HG03108 (cell line): Measurements from ENCODE around the gene PLS3.
A peak's percentile ranks its signal among the peaks of the same experiment; 100 is the strongest.
"Not testable (repeated sequence)": the region's sequence is repeated elsewhere in the genome, so short reads cannot be mapped to it uniquely, and the experiment has no call there.

Experiments used
- ATAC-seq: cut with Tn5 transposase; IDR thresholded peaks from one replicate; pipeline ENCODE4 v1.9.1; 2021; ENCODE audit warnings: moderate library complexity; ENCODE audit not compliant: unreplicated experiment

Gene PLS3

GRCh38 chrX:115602729-115603389, 41.9 kb downstream of the PLS3 start:
- no peak for ATAC-seq

DNA sequence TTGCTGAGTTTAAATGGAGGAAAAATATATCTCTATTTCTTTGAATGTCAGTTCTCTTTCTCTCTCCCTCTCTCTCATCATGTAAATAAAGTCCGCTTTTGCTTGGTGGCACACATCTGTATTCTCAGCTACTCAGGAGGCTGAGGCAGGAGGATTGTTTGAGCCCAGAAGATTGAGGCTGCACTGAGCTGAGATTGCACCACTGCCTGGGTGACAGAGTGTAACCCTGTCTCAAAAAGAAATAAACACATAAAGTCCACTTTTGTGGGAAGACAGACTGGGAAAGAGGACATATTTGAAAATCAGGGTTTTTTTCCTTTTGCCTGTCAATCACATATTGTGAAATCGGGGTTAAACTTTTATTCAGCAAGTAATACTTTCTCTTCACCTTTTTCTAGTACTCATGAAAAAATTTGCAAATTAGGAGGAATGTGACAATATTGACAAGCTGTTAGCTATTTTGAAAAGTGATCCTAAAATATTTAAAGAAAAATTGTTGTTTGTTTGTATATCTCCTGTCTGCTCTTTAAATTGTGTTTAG, 42.6 kb downstream of the PLS3 start:
- no peak for ATAC-seq

- ATAC-seq, result no peak
Observed at GRCh38 chrX:115606861-115607260, 45.9 kb downstream of the PLS3 start.

- ATAC-seq, result no peak
Observed at GRCh38 chrX:115609621-115610020, 48.6 kb downstream of the PLS3 start.

DNA sequence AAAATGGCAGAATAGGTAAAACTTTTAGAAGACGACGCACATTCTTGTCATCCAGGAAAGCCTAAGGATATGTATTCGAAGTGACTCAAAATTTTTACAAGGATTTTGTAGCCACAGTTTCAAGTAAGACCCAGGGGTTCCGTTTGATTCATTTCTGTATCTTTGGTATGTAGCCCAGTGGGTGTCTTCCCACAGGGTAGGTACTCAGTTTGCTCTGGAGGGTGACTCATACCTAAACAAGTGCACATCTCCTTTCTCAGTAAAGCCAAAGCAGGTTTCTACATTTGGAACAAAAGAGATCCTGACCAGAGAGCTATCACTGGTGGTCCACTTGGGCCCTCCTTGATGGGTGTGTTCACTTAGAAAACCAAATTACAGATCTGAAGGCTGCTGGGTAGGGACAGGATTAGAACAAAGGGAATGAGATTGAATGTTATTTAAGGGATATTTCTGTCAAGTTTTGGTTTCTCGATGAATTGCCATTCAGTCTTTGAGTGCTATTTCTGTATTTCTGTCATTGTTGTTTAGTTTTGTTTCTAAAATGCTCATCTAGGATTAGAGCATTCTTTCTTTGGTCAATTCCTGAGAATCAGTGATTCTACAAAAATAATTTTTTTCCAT, 56.1 kb downstream of the PLS3 start:
- ATAC-seq, result peak; percentile 91

DNA sequence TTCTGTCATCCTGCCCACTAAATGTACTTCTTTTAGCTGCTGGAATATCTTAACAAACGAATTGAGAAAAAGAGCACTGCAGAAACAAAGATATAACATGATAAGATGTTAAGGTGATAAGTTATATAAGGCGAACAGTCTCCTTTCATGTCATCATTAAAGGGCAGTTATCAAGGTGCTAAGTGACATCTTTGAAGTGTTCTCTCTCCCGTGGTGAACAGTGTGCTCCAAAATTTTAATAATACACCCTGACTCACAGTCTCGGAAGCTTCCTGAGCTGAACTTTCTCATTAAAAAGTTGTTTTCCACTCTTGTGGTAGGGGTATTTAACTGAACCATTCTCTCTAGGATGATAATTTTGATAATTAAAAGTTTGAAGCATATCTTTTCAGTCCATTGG, 61.6 kb downstream of the PLS3 start:
- no peak for ATAC-seq

DNA sequence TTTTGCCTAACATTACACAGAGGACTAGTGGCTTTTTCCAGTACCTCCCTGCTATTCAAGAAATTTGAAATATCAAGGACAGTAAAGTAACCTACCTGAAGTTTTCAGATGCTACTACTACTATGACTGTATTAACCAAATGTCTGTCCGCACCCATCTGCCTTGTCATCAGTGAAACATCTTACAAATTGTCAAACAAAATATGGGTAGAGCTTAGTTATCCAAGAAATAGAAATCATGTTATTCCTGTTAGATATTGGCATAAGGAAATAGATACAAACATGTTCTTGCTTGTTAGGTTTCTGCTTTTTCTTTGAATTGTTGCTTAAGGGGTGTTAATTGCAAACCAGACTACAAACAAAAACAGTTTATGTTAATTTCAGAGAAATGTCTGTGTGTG, 63.9 kb downstream of the PLS3 start:
- no peak for ATAC-seq

GRCh38 chrX:115625572-115626301, 64.8 kb downstream of the PLS3 start:
- no peak for ATAC-seq

DNA sequence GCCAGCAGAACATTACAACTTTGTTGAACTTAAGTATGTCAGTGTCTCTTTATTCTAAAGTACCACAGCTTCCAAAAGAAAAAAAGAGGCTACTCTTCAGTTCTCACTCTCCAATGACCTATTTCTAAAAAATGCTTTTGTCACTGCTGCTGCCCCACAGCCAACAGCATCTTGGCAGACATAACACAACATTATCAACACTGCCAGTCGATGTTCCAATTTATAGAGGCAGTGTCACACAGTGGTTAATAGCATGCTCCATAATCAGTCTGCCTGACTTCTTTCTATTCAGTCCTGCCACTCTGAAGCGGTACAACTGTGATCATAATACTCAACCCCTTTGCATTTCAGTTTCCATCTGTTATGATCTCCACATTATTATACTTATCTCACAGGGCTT, 69.2 kb downstream of the PLS3 start:
- ATAC-seq, result no peak

DNA sequence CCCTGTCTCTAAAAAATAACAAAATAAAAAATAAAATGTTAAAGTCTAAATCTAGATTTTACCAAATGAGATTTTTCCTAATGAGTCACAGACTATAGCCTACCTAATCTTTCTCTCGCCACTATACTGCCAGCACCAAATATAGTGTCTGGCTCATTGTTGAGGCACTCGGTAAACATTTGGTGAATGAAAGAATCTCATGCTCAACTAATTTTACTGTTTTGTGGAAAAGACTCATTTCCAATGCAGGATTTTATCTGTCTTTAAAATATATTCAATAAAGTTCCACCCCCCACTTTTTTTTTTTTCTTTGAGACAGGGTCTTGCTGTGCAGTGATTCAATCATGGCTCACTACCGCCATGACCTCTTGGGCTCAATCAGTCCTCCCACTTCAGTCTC, 71.5 kb downstream of the PLS3 start:
- ATAC-seq, result no peak

GRCh38 chrX:115633397-115633796, 72.4 kb downstream of the PLS3 start:
- not testable (repeated sequence) for ATAC-seq

DNA sequence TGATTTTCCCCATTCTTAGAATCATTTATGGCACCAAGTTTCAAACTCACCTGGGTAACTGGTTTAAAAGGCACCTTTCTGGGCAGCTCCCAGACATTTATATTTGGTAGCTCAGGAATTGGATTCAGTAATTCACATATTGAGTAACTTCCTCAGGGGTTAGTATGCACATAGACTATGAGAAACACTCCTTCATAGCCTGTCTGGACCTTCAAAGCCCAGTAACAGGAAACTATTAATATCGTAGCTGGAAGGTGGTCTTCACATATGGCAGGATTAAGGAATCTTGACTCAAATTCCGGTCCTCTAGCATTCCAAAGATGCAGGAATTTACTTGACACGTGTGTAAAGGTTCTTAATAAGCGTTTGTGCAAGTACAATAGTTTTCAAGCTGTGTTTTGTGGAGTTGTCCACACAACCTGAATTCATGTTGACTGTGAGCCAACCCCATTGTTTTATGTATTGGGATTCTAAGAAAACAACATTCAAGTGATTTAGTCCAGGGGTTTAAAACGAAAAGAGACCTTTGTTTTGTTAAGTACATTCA, 78.4 kb downstream of the PLS3 start:
- ATAC-seq, result no peak

DNA sequence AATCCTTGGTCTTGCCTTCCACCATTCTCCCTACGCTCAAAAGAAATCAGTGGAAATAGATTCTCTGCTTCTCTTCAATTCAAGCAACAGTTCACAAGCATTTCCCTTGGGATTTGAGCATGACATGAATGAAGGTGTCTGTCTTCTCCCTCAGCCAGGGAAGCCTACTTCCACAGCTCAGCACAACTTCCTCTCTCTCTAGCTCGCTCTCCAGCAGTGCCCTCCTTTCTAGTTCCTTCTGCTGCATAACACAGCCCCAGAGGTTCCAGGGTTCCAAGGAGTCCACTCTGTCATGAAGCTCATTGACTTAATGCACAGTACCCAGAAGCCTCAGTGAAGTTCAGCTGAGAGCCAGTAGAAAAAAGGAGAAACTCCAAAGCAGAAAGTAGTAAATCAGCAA, 81.3 kb downstream of the PLS3 start:
- ATAC-seq, result no peak

DNA sequence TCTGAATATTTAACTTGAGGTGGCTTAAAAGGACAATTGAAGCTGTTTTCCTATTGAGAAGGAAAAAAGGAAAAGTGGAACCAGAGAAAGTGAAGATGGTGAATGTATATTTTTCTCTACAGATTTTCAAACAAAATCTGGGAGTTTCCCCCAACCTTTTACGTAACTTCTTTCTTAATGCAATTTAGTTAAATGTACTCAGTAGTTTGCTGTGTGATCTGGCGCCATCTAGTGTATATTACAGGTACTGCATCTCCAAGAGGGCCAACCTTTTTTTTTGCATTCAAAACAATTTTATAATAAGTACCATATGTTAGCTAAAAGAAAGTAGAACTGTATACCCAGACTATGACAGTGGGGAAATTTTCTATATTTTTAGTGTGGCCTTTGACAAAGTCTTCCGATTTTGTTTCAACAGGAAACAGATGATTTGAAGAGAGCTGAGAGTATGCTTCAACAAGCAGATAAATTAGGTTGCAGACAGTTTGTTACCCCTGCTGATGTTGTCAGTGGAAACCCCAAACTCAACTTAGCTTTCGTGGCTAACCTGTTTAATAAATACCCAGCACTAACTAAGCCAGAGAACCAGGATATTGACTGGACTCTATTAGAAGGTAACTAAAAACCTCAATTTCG, 82.0 kb downstream of the PLS3 start:
- ATAC-seq, result no peak

DNA sequence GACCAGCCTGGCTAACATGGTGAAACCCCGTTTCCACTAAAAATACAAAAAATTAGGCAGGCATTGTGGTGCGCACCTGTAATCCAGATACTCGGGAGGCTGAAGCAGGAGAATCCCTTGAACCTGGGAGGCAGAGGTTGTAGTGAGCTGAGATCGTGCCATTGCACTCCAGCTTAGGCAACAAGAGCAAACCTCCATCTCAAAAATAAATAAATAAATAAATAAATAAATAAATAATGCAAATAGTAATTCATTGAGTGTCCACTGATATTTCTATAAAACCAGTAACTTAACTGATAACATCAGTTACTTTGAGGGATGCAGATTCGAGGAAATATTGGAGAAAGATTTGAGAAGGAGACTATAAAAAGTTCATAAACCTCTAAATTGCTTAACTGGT, 83.4 kb downstream of the PLS3 start:
- ATAC-seq, result not testable (repeated sequence)

DNA sequence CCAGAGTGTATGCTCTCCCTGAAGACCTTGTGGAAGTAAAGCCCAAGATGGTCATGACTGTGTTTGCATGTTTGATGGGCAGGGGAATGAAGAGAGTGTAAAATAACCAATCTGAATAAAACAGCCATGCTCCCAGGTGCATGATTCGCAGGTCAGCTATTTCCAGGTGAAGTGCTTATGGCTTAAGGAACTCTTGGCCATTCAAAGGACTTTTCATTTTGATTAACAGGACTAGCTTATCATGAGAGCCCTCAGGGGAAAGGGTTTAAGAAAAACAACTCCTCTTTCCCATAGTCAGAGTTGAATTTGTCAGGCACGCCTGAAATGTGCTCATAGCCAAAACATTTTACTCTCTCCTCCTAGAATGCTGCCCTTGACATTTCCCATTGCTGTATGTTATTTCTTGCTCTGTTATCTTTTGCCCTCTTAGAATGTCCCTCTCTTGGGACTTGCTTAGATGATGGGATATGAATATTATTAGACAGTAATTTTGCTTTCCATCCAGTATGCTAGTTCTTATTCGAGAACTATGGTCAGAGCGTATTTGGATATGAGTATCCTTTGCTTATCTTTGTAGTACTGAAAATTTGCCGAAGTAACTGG, 88.6 kb downstream of the PLS3 start:
- ATAC-seq, result no peak

DNA sequence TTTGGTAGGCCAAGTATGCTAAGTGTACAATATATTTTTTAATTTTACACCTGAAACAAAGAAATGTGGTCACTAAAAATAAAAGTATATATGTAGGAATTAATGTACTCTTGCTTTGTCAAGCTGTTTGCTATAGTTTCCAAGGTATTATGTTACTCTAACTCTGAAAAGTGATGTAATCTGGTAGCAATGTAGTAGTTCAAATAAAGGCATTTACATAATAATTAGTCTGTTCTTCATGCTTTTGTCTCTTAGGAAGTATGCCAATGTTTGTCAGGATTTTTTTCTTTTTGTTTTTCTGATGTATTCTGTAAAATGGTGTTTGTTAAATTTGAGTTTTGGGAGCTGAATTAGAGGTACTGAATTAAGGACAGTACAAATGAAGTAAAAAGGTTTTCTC, 89.5 kb downstream of the PLS3 start:
- no peak for ATAC-seq

DNA sequence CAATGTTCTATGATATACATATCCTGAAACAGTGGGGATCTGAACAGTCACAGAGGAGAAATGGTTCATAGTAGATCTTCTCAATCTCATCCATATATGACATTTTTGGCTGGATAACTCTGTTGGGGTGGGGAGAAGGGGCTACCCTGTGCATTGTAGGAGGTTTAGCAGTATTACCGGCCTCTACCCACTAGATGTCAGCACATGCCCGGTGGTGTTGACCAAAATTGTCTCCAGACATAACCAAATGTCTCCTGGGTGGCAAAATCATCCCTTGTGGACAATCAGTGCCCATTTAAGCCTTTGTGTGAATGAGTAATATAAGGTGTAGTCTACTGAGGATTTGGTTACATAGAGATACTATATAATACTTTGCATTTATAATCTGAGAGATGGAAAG, 89.9 kb downstream of the PLS3 start:
- ATAC-seq, result no peak

GRCh38 chrX:115652221-115652620, 91.2 kb downstream of the PLS3 start:
- ATAC-seq, result no peak

- ATAC-seq, result no peak
Observed at GRCh38 chrX:115665122-115665521, 104.1 kb downstream of the PLS3 start.

- no peak for ATAC-seq
Observed at GRCh38 chrX:115679460-115679859, 118.5 kb downstream of the PLS3 start.
